T-helper 2 cell treated with Interferon-gamma antibody and Interleukin-4, amounts not matched to agents 100 ng/mL and 5 ng/mL, for 36 hours (primary cell): ENCODE data around the gene DENND1A. TPM values are rescaled to one million over a fixed set of nuclear protein-coding genes. Genes with fewer than 3 reads are reported as not detected.

Source experiments
- intact Hi-C: fragments of 100-400 bp; cut with micrococcal nuclease; formaldehyde crosslinking; loops from one replicate; pipeline ENCODE4 v1.15.1; 2023
- total RNA-seq: library from RNA; stranded (reverse); gene quantifications from 2 replicates; pipeline ENCODE4 v1.2.3, GENCODE V29; 2022

The DENND1A gene
- total RNA-seq, 1 donor from 2014 or later = 13.1 TPM

- intact Hi-C loops = no loop called here
These were observed 387.3 kb downstream of the DENND1A start for GRCh38 chr9:123542435-123543225.

- intact Hi-C loops = no loop called here
These were observed 388.5 kb downstream of the DENND1A start for GRCh38 chr9:123541411-123541810.

GRCh38 chr9:123540457-123540856, 389.5 kb downstream of the DENND1A start:
- intact Hi-C loops = no loop called here

GRCh38 chr9:123537809-123538208, 392.1 kb downstream of the DENND1A start:
- intact Hi-C loops = no loop called here

GRCh38 chr9:123536455-123536868, 393.5 kb downstream of the DENND1A start:
- intact Hi-C loops = no loop called here

GRCh38 chr9:123534336-123534735, 395.6 kb downstream of the DENND1A start:
- intact Hi-C loops = no loop called here

- intact Hi-C loops = no loop called here
These were observed 399.7 kb downstream of the DENND1A start for GRCh38 chr9:123530244-123530643.

- intact Hi-C loops = no loop called here
These were observed 401.4 kb downstream of the DENND1A start for GRCh38 chr9:123528501-123528900.

GRCh38 chr9:123527981-123528380, 401.9 kb downstream of the DENND1A start:
- intact Hi-C loops = no loop called here

GRCh38 chr9:123525957-123526356, 404.0 kb downstream of the DENND1A start:
- intact Hi-C loops = no loop called here

- intact Hi-C loops = no loop called here
These were observed 404.5 kb downstream of the DENND1A start for GRCh38 chr9:123525424-123525823.

GRCh38 chr9:123524866-123525265, 405.1 kb downstream of the DENND1A start:
- intact Hi-C loops = no loop called here

GRCh38 chr9:123523845-123524244, 406.1 kb downstream of the DENND1A start:
- intact Hi-C loops = no loop called here

- intact Hi-C loops = no loop called here
These were observed 406.9 kb downstream of the DENND1A start for GRCh38 chr9:123523001-123523400.

GRCh38 chr9:123522251-123522650, 407.7 kb downstream of the DENND1A start:
- intact Hi-C loops = no loop called here

GRCh38 chr9:123518338-123518737, 411.6 kb downstream of the DENND1A start:
- intact Hi-C loops = no loop called here

GRCh38 chr9:123517512-123517911, 412.4 kb downstream of the DENND1A start:
- intact Hi-C loops = no loop called here

GRCh38 chr9:123514766-123515165, 415.2 kb downstream of the DENND1A start:
- intact Hi-C loops = no loop called here

GRCh38 chr9:123513554-123513953, 416.4 kb downstream of the DENND1A start:
- intact Hi-C loops = no loop called here

GRCh38 chr9:123511326-123512277, 418.3 kb downstream of the DENND1A start:
- intact Hi-C loops = no loop called here

GRCh38 chr9:123509646-123510045, 420.3 kb downstream of the DENND1A start:
- intact Hi-C loops = no loop called here

- intact Hi-C loops = no loop called here
These were observed 421.9 kb downstream of the DENND1A start for GRCh38 chr9:123508048-123508447.
